ENCODE data around the gene TMEM176A.
"Not testable (repeated sequence)": the region's sequence is repeated elsewhere in the genome, so short reads cannot be mapped to it uniquely, and the experiment has no call there.

Gene TMEM176A

DNA sequence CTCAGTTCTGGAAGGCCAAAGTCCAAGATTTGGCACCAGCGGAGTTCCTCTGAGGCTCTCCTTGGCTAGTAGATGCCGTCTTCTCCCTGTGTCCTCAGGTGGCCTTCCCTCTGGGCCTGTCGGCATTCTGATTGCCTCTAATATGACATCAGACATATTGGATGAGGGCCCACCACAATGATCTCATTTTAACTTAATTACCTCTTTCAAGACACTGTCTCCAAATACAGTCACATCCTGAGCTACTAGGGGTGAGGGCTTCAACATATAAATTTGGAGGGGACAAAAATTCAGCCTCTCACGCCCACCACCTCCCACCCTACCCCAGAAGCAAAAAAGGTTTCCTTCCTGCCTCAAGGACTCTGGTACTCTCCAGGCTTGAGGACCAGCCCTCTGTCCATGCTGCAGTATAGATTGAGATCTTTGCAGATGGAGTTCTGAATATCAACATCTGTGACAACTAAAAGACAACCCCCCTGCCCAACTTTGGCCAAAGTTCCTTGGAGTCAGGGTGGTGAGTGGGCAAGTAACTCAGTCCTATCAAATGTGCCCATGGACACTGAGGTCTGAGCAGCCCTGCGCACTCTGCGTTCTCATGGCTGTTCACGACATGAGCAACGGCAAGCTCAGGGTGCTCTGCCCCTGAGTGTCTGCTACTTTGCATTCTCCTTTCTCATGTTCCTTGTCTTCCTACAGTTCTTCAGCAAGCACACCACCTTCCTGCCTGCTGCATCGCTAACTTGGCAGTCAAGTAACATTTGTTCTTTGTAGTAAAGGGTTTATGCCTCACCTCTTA is 11.9 kb upstream of the TMEM176A start:
- DNase-seq (ENCODE audit: low read depth): no peak

- DNase-seq (ENCODE audit: low read depth): no peak
These were observed 10.0 kb upstream of the TMEM176A start for GRCh38 chr7:150790416-150791075.

- DNase-seq (ENCODE audit: low read depth): no peak
These were observed 9.3 kb upstream of the TMEM176A start for GRCh38 chr7:150791304-150791703.

DNA sequence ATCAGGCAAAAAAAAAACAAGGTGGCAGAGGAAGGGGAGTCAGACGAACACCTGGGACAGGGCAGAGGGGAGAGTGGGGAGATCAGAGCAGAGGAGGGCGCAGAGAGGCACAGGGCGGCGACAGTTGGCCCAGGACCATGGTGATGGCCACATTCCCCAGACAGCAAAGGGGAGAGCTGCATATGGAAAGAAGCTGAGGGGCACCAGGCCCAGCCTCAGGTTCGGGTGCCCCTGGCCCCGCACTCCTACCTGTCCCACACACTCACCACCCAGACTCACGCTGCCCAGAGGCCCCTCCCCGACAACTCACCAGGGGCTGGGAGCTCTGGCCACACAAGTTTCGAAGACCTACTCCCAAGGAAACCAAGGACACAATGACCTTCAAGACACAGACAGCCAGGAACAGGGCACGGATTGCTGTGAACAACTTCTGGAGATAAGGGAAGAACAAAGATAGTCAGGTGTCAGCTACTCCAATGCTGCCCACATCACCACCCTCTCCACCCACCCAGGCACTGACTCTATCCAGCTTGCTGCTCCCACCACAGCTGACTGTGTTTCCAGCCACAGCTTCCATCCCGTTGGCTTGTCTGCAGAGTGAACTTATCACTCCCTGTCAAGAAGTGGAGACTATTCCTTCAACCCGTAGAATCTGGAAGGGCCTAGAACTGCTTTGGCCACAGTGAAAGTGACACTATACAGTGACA is 8.7 kb upstream of the TMEM176A start:
- DNase-seq (ENCODE audit: low read depth): no peak

DNA sequence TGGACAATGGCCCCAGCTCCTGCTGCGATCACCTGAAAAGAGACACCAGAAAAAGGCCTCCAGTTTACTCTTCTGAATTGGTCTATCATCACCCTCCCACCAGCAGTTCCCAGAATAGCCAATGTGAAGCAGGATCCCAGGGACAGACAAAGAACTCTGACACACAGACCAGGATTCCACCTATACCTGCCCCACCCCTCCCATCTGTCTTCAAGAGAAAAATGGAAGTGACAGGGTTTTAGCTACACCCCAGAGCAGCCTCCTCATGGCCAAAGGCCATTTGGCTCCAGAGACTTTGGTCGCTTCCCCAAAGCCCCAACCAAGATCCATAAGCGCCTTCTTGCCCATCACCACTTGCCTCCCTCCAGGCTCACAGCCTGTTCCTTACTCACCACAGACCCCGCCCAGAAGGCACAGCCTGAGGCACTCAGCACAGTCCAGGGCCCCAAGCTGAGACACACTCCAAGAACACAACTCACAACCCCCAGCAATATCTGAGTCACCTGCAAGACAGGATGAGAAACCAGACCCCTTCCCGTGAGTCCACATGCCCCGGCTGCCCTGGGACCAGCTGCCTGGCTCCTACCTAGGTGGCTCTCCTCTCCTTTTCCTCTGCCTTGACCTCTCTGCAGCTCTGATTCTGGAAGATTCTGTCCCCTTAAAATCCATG is 6.9 kb upstream of the TMEM176A start:
- DNase-seq (ENCODE audit: low read depth): peak; percentile 2

- no peak for DNase-seq (ENCODE audit: low read depth)
These were observed 2.9 kb upstream of the TMEM176A start for GRCh38 chr7:150797661-150798060.

- no peak for DNase-seq (ENCODE audit: low read depth)
These were observed 1.4 kb upstream of the TMEM176A start for GRCh38 chr7:150799156-150799555.

- DNase-seq (ENCODE audit: low read depth): no peak
These were observed 608 bp upstream of the TMEM176A start, which contains the start of gene TMEM176B for GRCh38 chr7:150799741-150800580. Gene TMEM176B, minus strand, starts transcription at chr7:150800364. Its CDS starts 3,795 bp downstream, at chr7:150796569.

DNA sequence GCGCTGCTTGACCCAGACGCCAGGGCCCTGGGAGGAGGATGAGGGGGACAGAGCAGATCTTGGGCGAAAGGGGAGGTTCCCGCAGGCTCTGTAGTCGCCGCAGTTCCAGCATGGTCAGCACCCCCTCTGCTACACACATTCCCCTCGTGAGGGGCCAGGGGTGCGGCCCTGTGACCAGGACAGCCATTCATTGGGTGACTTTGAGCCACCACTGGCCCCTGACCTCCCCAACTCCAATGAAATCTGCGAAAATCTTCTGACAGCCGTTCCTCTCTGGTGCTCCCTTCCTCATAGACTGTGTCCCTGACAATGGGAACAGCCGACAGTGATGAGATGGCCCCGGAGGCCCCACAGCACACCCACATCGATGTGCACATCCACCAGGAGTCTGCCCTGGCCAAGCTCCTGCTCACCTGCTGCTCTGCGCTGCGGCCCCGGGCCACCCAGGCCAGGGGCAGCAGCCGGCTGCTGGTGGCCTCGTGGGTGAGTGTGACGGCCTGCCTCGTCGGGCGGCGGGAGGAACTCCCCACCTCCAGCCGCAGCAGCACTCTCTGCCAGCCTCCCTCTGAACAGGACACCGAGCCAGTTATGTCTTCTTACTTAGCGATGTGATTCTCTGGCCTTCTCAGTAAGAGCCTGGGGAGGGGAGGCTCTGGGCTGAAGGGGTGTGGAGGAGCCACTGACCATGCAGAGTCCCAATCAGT is 825 bp downstream of the TMEM176A start:
- no peak for DNase-seq (ENCODE audit: low read depth)

DNA sequence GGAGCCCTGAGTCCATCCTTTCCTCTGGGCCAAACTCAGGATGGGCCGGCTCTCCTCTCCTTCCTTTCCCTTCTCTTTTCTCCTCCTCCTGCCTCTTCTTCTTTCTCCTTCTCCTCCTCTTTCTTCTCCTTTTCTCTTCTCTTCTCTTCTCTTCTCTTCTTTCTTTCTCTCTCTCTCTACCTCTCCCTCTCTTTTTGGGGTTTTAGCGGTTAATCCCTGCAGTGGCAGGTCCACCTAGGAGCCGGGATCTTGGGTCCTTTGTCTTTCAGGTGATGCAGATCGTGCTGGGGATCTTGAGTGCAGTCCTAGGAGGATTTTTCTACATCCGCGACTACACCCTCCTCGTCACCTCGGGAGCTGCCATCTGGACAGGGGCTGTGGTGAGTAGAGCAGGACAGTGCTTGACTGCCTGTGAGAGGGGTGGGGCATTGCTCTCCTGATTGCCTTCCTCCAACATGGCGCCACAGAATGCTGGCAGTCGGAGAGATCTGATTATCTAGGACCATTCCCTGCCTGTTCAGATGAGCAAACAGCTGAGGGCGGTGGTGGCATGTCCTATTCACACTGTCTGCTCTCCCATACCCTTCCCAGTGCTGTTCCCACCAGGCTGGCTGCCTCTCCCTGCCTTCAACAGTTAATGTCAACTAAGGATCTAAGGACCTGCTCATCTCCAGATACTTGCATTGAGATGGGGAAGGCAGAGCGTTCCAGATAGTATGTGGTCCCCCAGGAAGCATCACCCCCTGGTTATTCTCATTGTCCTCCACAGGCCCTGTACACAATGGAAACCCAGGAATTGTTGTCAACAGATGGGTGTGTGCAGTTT is 1.6 kb downstream of the TMEM176A start:
- DNase-seq (ENCODE audit: low read depth): no peak

- DNase-seq (ENCODE audit: low read depth): no peak
These were observed 2.7 kb downstream of the TMEM176A start for GRCh38 chr7:150803161-150803860.

- DNase-seq (ENCODE audit: low read depth): no peak
These were observed 4.2 kb downstream of the TMEM176A start for GRCh38 chr7:150804802-150805201.

- DNase-seq (ENCODE audit: low read depth): no peak
These were observed 5.3 kb downstream of the TMEM176A start for GRCh38 chr7:150805864-150806263.

DNA sequence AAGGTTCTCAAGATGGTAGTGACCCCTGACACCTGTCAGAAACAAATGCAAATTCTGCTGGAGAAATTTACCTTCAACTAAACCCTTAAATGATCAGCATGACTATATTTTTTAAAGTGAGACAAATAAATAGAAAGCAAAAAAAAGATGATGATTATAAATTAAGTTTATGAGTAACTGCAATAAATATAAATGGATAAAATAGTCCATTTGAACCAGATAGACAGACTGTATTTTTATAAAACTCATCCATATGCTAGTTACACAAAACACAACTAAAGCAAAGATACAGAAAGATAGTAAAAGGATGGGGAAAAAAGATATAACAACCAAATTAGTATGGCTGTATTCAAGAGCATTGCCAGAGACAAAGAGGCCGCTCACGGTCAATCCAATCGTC is 5.9 kb downstream of the TMEM176A start:
- DNase-seq (ENCODE audit: low read depth): no peak

DNA sequence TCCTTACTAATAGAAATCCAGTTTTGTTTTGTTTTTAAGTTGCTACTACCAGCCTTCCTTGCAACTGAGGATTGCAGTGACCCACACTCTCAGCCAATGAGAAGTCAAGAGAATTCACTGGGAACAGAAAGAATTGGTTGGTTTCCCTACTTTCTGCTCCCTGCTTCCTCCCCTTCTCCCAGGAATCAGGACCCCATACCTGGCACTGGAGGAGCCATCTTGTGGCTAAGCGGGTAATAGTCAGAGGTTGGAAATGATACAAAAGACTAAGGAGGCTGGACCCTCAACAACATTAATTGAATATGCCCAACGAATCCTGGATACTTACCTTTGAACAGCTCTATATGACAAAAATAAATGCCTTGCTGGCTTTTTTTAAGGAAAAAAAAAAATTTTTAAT is 6.3 kb downstream of the TMEM176A start:
- no peak for DNase-seq (ENCODE audit: low read depth)

DNA sequence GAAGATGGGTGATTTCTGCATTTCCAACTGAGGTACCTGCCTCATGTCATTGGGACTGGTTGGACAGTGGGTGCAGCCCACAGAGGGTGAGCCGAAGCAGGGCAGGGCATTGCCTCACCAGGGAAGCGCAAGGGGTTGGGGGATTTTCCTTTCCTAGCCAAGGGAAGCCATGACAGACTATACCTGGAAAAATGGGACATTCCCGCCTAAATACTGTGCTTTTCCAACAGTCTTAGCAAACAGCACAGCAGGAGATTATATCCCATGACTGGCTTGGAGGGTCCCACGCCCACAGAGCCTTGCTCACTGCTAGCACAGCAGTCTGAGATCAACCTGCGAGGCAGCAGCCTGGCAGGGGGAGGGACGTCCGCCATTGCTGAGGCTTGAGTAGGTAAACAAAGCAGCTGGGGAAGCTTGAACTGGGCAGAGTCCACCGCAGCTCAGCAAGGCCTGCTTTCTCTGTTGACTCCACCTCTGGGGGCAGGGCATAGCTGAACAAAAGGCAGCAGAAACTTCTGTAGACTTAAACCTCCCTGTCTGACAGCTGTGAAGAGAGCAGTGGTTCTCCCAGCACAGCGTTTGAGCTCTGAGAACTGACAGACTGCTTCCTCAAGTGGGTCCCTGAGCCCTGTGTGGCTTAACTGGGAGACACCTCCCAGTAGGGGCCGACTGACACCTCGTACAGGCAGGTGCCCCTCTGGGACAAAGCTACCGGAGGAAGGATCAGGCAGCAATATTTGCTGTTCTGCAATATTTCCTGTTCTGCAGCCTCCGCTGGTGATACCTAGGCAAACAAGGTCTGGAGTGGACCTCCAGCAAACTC is 7.3 kb downstream of the TMEM176A start:
- not testable (repeated sequence) for DNase-seq (ENCODE audit: low read depth)

DNA sequence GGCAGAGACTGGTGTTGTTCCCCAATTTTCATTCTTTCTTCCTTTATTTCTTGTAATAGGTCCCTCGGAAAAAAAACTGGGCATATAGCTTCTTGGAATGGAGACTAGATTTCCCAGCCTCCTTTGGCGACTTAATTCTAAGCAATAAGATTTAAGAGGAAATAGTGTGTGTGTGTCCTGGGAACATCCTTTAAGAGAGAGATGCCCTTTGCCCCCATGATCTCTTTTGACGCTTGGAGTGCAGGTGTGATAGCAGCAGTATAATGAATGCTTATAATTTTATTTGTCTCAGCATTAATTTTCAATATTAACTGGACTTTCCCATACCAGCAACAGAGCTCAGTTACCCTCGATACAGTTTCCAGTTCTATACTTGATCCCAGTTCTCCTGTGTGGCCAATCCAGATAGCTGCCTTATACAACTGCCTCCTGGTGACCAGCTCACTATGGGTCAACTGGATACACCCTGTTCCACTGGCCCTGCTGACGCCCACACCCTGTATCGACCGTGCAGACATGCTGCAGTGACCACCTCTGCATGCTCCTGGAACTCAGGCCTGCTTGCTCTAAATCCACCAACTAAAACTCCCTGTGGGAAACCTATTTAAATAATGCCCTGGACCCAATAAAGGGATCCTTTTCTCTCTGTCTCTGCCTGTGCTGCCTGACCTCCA is 13.9 kb downstream of the TMEM176A start:
- no peak for DNase-seq (ENCODE audit: low read depth)

DNA sequence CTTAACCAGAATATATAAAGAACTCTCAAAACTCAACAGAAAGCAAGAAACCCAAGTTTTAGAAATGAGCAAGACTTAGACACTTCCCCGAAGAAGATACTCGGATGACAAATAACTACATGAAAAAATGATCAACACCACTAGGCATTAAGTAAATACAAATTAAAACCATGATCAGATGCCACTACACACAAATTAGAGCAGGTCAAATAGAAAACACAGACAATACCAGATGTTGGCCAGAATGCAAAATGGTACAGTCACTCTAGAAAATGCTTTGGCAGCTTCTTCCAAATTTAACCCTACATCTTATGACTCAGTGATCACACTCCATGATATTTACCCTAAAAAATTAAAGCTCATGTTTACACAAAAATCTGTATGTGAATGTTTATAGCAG is 18.4 kb downstream of the TMEM176A start:
- no peak for DNase-seq (ENCODE audit: low read depth)

Measured in ELR (cell line).